Peyer's patch (tissue), 4 donors: Measurements from ENCODE around the gene NEB. TPM values are rescaled to one million over a fixed set of nuclear protein-coding genes. Genes with fewer than 3 reads are reported as not detected.

Experiments used
- DNase-seq, 3 donors: peaks; one replicate each; pipeline ENCODE4 v3.0.0-alpha.2; 2017 to 2019
- H3K27ac ChIP-seq, 4 donors: fragments of 200-600 bp; sonication (generic); one replicate each; pipeline ENCODE4 v1.5.1; 2016 to 2019
- H3K27me3 ChIP-seq, 2 donors: fragments of 200-600 bp; sonication (generic); one replicate each; pipeline ENCODE4 v1.5.1; 2019
- H3K36me3 ChIP-seq, 3 donors: fragments of 200-600 bp; sonication (generic); one replicate each; pipeline ENCODE4 v1.5.1; 2016 to 2019
- H3K4me1 ChIP-seq, 4 donors: fragments of 200-600 bp; sonication (generic); one replicate each; pipeline ENCODE4 v1.5.1; 2016 to 2019
- H3K4me3 ChIP-seq, 4 donors: fragments of 200-600 bp; sonication (generic); 1 replicate in 3 of 4; 2 replicates in 1 of 4; pipeline ENCODE4 v1.5.1; 2016 to 2019; ENCODE audit warnings: mild to moderate bottlenecking in 1 of 4
- H3K9me3 ChIP-seq, 4 donors: fragments of 200-600 bp; sonication (generic); one replicate each; pipeline ENCODE4 v1.5.1; 2016 to 2019; ENCODE audit warnings: mild to moderate bottlenecking in 1 of 4
- POLR2A ChIP-seq, 2 donors: fragments of 450-650 bp; IDR thresholded peaks; one replicate each; pipeline ENCODE4 v1.5.1; 2017; ENCODE audit warnings: antibody characterized with exemption in 2 of 2, mild to moderate bottlenecking in 2 of 2, moderate library complexity in 2 of 2
- total RNA-seq, 4 donors: library from RNA; depleted of rRNA; stranded (reverse); fragments of >200 nt; gene quantifications; one replicate each; pipeline ENCODE4 v1.1.0, GENCODE V29; 2016
- TF ChIP-seq, protein P1 (sequence below), 6 experiments: fragments of 450-650 bp in 4 of 6; fragments of 200-600 bp in 2 of 6; sonication (generic) in 1 of 6; IDR thresholded peaks; one replicate each; pipeline ENCODE4 v1.5.1; 2017 to 2019; ENCODE audit warnings: antibody characterized with exemption in 6 of 6, mild to moderate bottlenecking in 3 of 6, moderate library complexity in 1 of 6

NEB gene
- total RNA-seq, 4 donors from 2014 or later: 2.7 to 5.1 (median 4.2) TPM

DNA sequence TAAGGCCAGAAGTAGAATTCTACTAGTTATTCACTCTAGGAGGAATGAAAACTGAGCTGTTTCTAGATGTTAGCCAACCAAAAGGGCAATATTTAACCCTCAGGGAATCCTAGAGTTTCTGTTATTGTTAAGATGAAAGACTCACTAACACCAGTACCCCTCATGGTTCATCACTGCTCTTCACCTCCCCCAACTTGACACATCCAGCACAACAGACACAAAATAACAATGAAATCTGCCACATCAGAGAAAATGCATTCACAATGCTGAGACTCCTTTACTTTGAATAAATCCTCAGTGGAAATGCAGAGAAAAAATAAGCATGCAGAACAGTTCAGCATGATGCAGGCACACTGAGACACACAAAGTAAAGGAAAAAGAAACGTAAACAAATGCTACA, 213.3 kb downstream of the NEB start:
- Histone ChIP-seq H3K27ac (no peak overlapping the region), H3K9me3 (no peaks in the 10 kb centered on the region), H3K36me3 (no peaks in the 10 kb centered on the region), H3K4me1 (no peaks in the 10 kb centered on the region), H3K27me3 (no peaks in the 10 kb centered on the region), H3K4me3 (no peak overlapping the region)
- DNase-seq: no peak
- TF ChIP-seq, protein P1, sequence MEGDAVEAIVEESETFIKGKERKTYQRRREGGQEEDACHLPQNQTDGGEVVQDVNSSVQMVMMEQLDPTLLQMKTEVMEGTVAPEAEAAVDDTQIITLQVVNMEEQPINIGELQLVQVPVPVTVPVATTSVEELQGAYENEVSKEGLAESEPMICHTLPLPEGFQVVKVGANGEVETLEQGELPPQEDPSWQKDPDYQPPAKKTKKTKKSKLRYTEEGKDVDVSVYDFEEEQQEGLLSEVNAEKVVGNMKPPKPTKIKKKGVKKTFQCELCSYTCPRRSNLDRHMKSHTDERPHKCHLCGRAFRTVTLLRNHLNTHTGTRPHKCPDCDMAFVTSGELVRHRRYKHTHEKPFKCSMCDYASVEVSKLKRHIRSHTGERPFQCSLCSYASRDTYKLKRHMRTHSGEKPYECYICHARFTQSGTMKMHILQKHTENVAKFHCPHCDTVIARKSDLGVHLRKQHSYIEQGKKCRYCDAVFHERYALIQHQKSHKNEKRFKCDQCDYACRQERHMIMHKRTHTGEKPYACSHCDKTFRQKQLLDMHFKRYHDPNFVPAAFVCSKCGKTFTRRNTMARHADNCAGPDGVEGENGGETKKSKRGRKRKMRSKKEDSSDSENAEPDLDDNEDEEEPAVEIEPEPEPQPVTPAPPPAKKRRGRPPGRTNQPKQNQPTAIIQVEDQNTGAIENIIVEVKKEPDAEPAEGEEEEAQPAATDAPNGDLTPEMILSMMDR (IDR thresholded peaks at IDR 0.05): no peak
- TF ChIP-seq POLR2A (IDR thresholded peaks at IDR 0.05): no peak

DNA sequence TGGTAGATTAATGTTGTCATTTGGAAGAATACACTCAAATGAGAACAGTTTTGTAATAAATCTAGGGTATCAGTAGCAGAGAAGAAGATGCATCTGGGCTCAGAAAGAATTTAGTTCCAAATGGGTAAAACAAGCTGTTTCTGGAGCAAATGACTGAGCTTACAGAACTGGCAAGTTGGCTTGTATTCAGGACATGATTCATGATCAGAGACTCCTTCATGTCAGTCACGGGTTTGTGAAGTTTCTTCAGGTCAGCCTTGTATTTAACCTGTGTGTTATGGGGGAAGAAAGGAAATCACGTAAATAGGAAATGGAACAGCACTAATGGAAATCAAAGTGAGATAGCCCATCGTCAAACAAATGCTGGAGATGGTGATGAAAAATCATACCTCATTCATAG, 215.5 kb downstream of the NEB start:
- no peaks in the 10 kb centered on the region for H3K4me1 ChIP-seq
- no peak overlapping the region for H3K4me3 ChIP-seq
- DNase-seq: no peak
- TF ChIP-seq POLR2A (IDR thresholded peaks at IDR 0.05): no peak
- TF ChIP-seq, protein P1 (IDR thresholded peaks at IDR 0.05): no peak
- no peaks in the 10 kb centered on the region for H3K27me3 ChIP-seq
- H3K36me3 ChIP-seq: no peaks in the 10 kb centered on the region
- H3K27ac ChIP-seq: no peak overlapping the region
- H3K9me3 ChIP-seq: no peaks in the 10 kb centered on the region

DNA sequence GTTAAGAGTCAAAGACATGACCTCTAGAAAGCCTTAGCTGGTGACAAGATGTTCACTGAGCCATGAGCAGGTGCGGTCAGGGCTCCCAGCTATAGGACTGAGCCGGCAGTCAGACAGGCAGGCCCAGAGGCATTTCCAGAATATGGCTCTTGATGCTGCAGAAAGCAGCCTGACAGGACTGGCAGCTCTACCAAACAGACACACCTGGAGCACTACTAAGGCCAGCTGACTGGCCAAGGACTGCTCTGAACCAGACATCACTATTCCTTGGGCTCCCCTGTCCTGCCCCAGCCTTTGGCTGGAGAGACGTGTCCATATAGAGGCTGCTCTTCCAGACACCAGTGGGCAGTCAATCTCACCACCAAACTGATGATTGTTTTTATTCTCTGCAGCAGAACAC, 225.8 kb downstream of the NEB start:
- DNase-seq: no peak
- no peaks in the 10 kb centered on the region for H3K36me3 ChIP-seq
- no peaks in the 10 kb centered on the region for H3K9me3 ChIP-seq
- H3K27me3 ChIP-seq: no peaks in the 10 kb centered on the region
- no peak overlapping the region for H3K27ac ChIP-seq
- no peaks in the 10 kb centered on the region for H3K4me1 ChIP-seq
- no peak overlapping the region for H3K4me3 ChIP-seq
- TF ChIP-seq, protein P1 (IDR thresholded peaks at IDR 0.05): no peak
- TF ChIP-seq POLR2A (IDR thresholded peaks at IDR 0.05): no peak

DNA sequence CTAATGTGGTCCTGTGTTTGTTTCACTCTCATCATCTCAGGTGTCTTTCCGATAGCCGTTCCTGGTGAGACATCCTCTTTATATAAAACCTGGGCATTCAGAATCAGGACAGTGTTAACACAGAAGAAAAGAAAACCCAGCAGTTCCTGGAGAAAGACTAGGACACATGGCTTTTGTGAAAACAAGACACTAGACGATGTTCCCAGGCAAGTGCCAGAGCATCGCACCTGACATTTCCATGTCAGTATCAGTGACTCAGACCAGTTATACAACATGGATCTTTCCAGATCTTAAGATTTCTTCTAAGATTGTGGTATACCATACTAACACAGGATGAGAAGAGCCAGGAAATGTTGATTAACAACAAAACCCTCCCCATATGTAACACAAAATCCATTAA, 228.1 kb downstream of the NEB start:
- Histone ChIP-seq H3K27ac (no peak overlapping the region), H3K4me3 (no peak overlapping the region), H3K36me3 (no peaks in the 10 kb centered on the region), H3K4me1 (no peaks in the 10 kb centered on the region), H3K9me3 (no peaks in the 10 kb centered on the region), H3K27me3 (no peaks in the 10 kb centered on the region)
- TF ChIP-seq, protein P1 (IDR thresholded peaks at IDR 0.05): no peak
- no peak for TF ChIP-seq POLR2A (IDR thresholded peaks at IDR 0.05)
- no peak for DNase-seq

DNA sequence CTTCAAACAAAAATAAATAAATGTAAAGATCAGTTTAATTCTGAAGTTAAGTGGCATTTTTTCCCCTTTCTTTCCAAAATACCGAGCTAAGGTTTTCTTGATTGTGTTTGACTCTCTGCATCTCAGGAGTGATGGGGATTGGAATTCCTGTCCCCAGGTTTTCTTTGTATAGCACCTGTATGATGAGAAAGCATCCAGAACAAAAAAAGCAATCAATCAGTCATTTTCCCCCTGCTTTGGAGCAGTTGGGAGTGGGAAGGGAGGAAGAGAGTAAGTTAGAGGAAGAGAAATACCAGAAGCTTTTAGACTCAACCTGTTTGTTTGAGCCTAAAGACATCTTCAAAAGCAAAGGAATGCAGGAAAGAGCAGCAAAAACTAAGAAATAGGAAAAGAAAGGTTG, 236.1 kb downstream of the NEB start:
- DNase-seq: no peak
- no peaks in the 10 kb centered on the region for H3K27me3 ChIP-seq
- no peaks in the 10 kb centered on the region for H3K4me1 ChIP-seq
- no peak overlapping the region for H3K27ac ChIP-seq
- H3K4me3 ChIP-seq: no peak overlapping the region
- H3K36me3 ChIP-seq: no peaks in the 10 kb centered on the region
- TF ChIP-seq, protein P1 (IDR thresholded peaks at IDR 0.05): no peak
- TF ChIP-seq POLR2A (IDR thresholded peaks at IDR 0.05): no peak
- no peaks in the 10 kb centered on the region for H3K9me3 ChIP-seq

DNA sequence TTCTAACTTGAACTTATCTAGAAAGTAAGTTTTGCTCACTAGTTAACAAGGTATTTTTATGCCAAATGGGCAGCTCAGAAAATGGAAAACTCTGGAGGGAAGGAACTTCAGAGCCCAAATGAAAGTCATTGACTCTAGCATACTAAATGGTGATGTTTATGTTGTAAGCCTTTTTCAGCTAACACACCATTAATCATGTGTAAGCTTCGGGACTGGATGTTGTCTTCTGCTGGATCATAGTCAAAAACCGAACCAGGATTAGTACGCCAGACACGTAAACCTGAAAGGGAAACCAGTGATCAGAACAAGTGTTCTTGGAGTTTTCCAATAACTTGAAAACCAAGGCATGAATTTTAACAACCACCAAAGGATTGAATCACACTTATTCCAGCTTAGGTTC, 242.8 kb downstream of the NEB start:
- Histone ChIP-seq H3K4me1 (no peaks in the 10 kb centered on the region), H3K36me3 (no peaks in the 10 kb centered on the region), H3K4me3 (no peak overlapping the region), H3K9me3 (no peaks in the 10 kb centered on the region), H3K27ac (no peak overlapping the region), H3K27me3 (no peaks in the 10 kb centered on the region)
- DNase-seq: no peak
- TF ChIP-seq, protein P1 (IDR thresholded peaks at IDR 0.05): no peak
- TF ChIP-seq POLR2A (IDR thresholded peaks at IDR 0.05): no peak
